GM12878 (cell line): Measurements from ENCODE around the gene STK32A. TPM values are rescaled to one million over a fixed set of nuclear protein-coding genes. Genes with fewer than 3 reads are reported as not detected.

Experiments used
- ATAC-seq: fragments of 200-7000 bp; cut with Tn5 transposase; 3 replicates; pipeline ENCODE4 v1.9.1; 2020; ENCODE audit warnings: mild to moderate bottlenecking, moderate library complexity
- BruUV-seq: library from RNA; stranded (reverse); fragments of 400-500 nt; replicated peaks from 2 replicates; lab custom pipeline; 2021; lab: Mats Ljungman, UMichigan
- CTCF ChIA-PET: fragments of 300-600 bp; sonication (Branson Sonifier 250); formaldehyde crosslinking; extraction: SDS; loops from one replicate; lab custom pipeline; 2021; ENCODE audit warnings: inconsistent platforms; lab: Yijun Ruan, JAX
- POLR2A ChIA-PET: fragments of 350-600 bp; formaldehyde crosslinking; extraction: SDS; loops from one replicate; lab custom pipeline; 2021; ENCODE audit warnings: inconsistent platforms; lab: Charles Lee
- RAD21 ChIA-PET: fragments of 300-600 bp; sonication (Branson Sonifier 250); formaldehyde crosslinking; loops from one replicate; lab custom pipeline; 2023; ENCODE audit warnings: antibody characterized with exemption; ENCODE audit not compliant: unreplicated experiment; lab: Charles Lee
- SMC1A ChIA-PET: fragments of 300-600 bp; sonication (Branson Sonifier 250); formaldehyde crosslinking; loops from one replicate; lab custom pipeline; 2023; ENCODE audit not compliant: unreplicated experiment, uncharacterized antibody; lab: Charles Lee
- DNase-seq: peaks from one replicate; pipeline ENCODE4 v3.0.0-alpha.2; 2011; ENCODE audit warnings: low read depth, low spot score
- FAIRE-seq: peaks from 3 replicates; lab custom pipeline; 2011; peaks lifted over from hg19 to GRCh38; lab: Jason Lieb, UNC
- H2AFZ ChIP-seq: 2 replicates; pipeline ENCODE4 v1.6.0; 2011; ENCODE audit warnings: low read depth, low read length, control low read depth; ENCODE audit not compliant: control insufficient read depth
- H3K27ac ChIP-seq: 2 replicates; pipeline ENCODE4 v1.5.1; 2011; ENCODE audit warnings: control low read depth; ENCODE audit not compliant: control insufficient read depth, insufficient read depth
- H3K27me3 ChIP-seq, 2 experiments: replicated peaks in 1 of 2; 2 replicates each; pipeline versions ENCODE4 v1.6.0 to v1.6.1; 2011; ENCODE audit warnings: low read length in 1 of 2; ENCODE audit not compliant: control insufficient read depth in 2 of 2, insufficient read depth in 2 of 2
- H3K36me3 ChIP-seq, 2 experiments: 2 replicates each; pipeline ENCODE4 v1.5.1; 2011; ENCODE audit warnings: low read length in 1 of 2; ENCODE audit not compliant: control insufficient read depth in 2 of 2, insufficient read depth in 2 of 2
- H3K4me1 ChIP-seq: 2 replicates; pipeline ENCODE4 v1.6.1; 2011; ENCODE audit warnings: mild to moderate bottlenecking, low read length, moderate library complexity, mixed read lengths; ENCODE audit not compliant: control insufficient read depth, insufficient read depth
- H3K4me2 ChIP-seq: 2 replicates; pipeline ENCODE4 v1.6.0; 2011; ENCODE audit warnings: control low read depth; ENCODE audit not compliant: control insufficient read depth, insufficient read depth
- H3K4me3 ChIP-seq: fragments of 200-600 bp; sonication (generic); 2 replicates; pipeline ENCODE4 v1.5.1; 2016
- H3K79me2 ChIP-seq: 2 replicates; pipeline ENCODE4 v1.6.0; 2011; ENCODE audit warnings: low read length; ENCODE audit not compliant: control insufficient read depth, insufficient read depth
- H3K9ac ChIP-seq: 2 replicates; pipeline ENCODE4 v1.8.0; 2011; ENCODE audit warnings: low read length, control low read depth, mixed read lengths; ENCODE audit not compliant: control insufficient read depth, insufficient read depth
- H3K9me3 ChIP-seq: replicated peaks from 3 replicates; pipeline ENCODE4 v1.5.1; 2011; ENCODE audit warnings: mild to moderate bottlenecking, low read length; ENCODE audit not compliant: control insufficient read depth, insufficient read depth
- H4K20me1 ChIP-seq: 2 replicates; pipeline ENCODE4 v1.6.0; 2011; ENCODE audit not compliant: control insufficient read depth, insufficient read depth
- BMI1 ChIP-seq: fragments of 450-650 bp; IDR thresholded peaks from 2 replicates; pipeline ENCODE4 v1.6.1; 2016; ENCODE audit warnings: mild to moderate bottlenecking, moderate library complexity, borderline replicate concordance
- FOXM1 ChIP-seq: IDR thresholded peaks from 2 replicates; pipeline ENCODE4 v1.6.1; 2012; ENCODE audit warnings: low read depth, mild to moderate bottlenecking, inconsistent platforms, low read length, moderate library complexity
- HDAC6 ChIP-seq: fragments of 200-600 bp; sonication (generic); IDR thresholded peaks from one replicate; pipeline ENCODE4 v1.8.0; 2017; ENCODE audit warnings: antibody characterized with exemption; ENCODE audit not compliant: unreplicated experiment
- IKZF1 ChIP-seq: fragments of 450-650 bp; conservative IDR thresholded peaks from 2 replicates; pipeline ENCODE4 v1.6.1; 2017; ENCODE audit warnings: antibody characterized with exemption, mild to moderate bottlenecking
- NFIC ChIP-seq: IDR thresholded peaks from 2 replicates; pipeline ENCODE4 v1.6.1; 2012; ENCODE audit warnings: low read depth, mild to moderate bottlenecking, inconsistent platforms, low read length, moderate library complexity
- WRNIP1 ChIP-seq: IDR thresholded peaks from 2 replicates; pipeline ENCODE4 v1.6.1; 2011; ENCODE audit warnings: low read depth, low read length, improper control_type of control experiment, borderline replicate concordance
- WGBS: methylation state at CpG from one replicate; pipeline ENCODE4 v1.1.6; 2016; ENCODE audit warnings: low lambda C conversion rate; ENCODE audit not compliant: insufficient replicate concordance, insufficient coverage; ENCODE audit errors: missing lambda C conversion rate; 5-methylcytosine and 5-hydroxymethylcytosine counted together
- in situ Hi-C: fragments of 300-500 bp; cut with MboI; formaldehyde crosslinking; loops from 9 replicates; pipeline ENCODE4 v1.14.3; 2018; ENCODE audit warnings: mixed read lengths
- intact Hi-C: fragments of 100-400 bp; cut with micrococcal nuclease; formaldehyde crosslinking; loops from one replicate; pipeline ENCODE4 v1.14.2; 2022; ENCODE audit not compliant: unreplicated experiment
- polyA plus RNA-seq, 11 experiments: library from polyadenylated mRNA; depleted of rRNA in 4 of 11; unstranded in 6 of 11; stranded (reverse) in 5 of 11; fragments of >200 nt; fragmentation: Nextera tagmentation in 4 of 11; fragmentation: Illumina TruSeq in 1 of 11; extraction: Ambion mirVana in 4 of 11; extraction: Trizol in 1 of 11; gene quantifications; 1 replicate in 1 of 11; 2 replicates in 10 of 11; pipeline versions ENCODE4 v1.2.1 to v1.2.3, GENCODE V29; 2011 to 2016; ENCODE audit warnings: inconsistent platforms in 2 of 11, missing spikeins in 2 of 11, low read depth in 1 of 11
- total RNA-seq, 4 experiments: library from RNA; depleted of rRNA in 3 of 4; stranded (reverse); fragments of >200 nt in 3 of 4; fragmentation: Illumina TruSeq in 1 of 4; extraction: Trizol in 1 of 4; gene quantifications; 2 replicates each; pipeline versions ENCODE4 v1.2.1 to v1.2.3, GENCODE V29; 2013 to 2021

STK32A gene
- total and polyA plus RNA-seq, 10 of the 15 experiments (the other 5 are each of a cell fraction or from before 2014, with no cell fraction given), result under 0.01 to 0.10 TPM; not detected in 8

GRCh38 chr5:147410496-147411358 lies 175.9 kb downstream of the STK32A start:
- no peaks in the 10 kb centered on the region for H3K36me3 ChIP-seq
- no peaks in the 10 kb centered on the region for H4K20me1 ChIP-seq
- no peaks in the 10 kb centered on the region for H3K27me3 ChIP-seq
- no peaks in the 10 kb centered on the region for H3K4me1 ChIP-seq
- no peak overlapping the region for H3K27ac ChIP-seq
- FAIRE-seq (no peak), DNase-seq (no peak), ATAC-seq (peak; percentile 41)
- no peak overlapping the region for H3K4me2 ChIP-seq
- H3K9me3 ChIP-seq, result no peaks in the 10 kb centered on the region
- 31% methylated on average over 8 of the region's 8 CpGs for WGBS
- POLR2A ChIA-PET, result no interaction called here
- CTCF ChIA-PET, result interaction anchor here (1.1 kb wide), 1 partner anchor 10 kb away, joined by 3 read pairs; no protein-coding TSS in a partner anchor
- intact Hi-C loops, result no loop called here
- no peaks in the 10 kb centered on the region for H3K79me2 ChIP-seq
- no peak overlapping the region for H2AFZ ChIP-seq
- RAD21 ChIA-PET, result no interaction called here
- TF ChIP-seq IKZF1 (no peak), NFIC (no peak), BMI1 (no peak), HDAC6 (no peak), WRNIP1 (no peak), FOXM1 (no peak)
- in situ Hi-C loops, result no loop called here
- SMC1A ChIA-PET, result no interaction called here
- no peak overlapping the region for H3K9ac ChIP-seq
- BruUV-seq, result no TSS peak
- H3K4me3 ChIP-seq, result no peak overlapping the region
